GM12872 (cell line): ENCODE measurements around the gene DHTKD1.

Experiments
- CTCF ChIP-seq: IDR thresholded peaks from 3 replicates; pipeline ENCODE4 v1.5.1; 2011; ENCODE audit warnings: low read depth, mild to moderate bottlenecking, low read length, moderate library complexity; ENCODE audit not compliant: insufficient read depth

The DHTKD1 gene

GRCh38 chr10:12156367-12157123 lies 87.8 kb downstream of the DHTKD1 start:
- TF ChIP-seq CTCF, result no peak

GRCh38 chr10:12158111-12158510 lies 89.4 kb downstream of the DHTKD1 start:
- TF ChIP-seq CTCF, result no peak

- TF ChIP-seq CTCF, result no peak
Observed at GRCh38 chr10:12160664-12161063, 91.9 kb downstream of the DHTKD1 start.

GRCh38 chr10:12162927-12163326 lies 94.2 kb downstream of the DHTKD1 start:
- TF ChIP-seq CTCF, result no peak

- no peak for TF ChIP-seq CTCF
Observed at GRCh38 chr10:12164085-12164484, 95.3 kb downstream of the DHTKD1 start.

- no peak for TF ChIP-seq CTCF
Observed at GRCh38 chr10:12165036-12165435, 96.3 kb downstream of the DHTKD1 start.

GRCh38 chr10:12165999-12166775 lies 97.4 kb downstream of the DHTKD1 start:
- TF ChIP-seq CTCF, result no peak
